BE2C (cell line): ENCODE data around the gene SPDL1.

Source experiments
- DNase-seq: peaks from one replicate; pipeline ENCODE4 v3.0.0-alpha.2; 2020
- H3K27me3 ChIP-seq: fragments of 250-450 bp; sonication (Bioruptor Pico); 2 replicates; pipeline ENCODE4 v1.5.1; 2020; ENCODE audit warnings: mild to moderate bottlenecking
- H3K36me3 ChIP-seq: fragments of 250-450 bp; sonication (Bioruptor Pico); 2 replicates; pipeline ENCODE4 v1.5.1; 2020; ENCODE audit warnings: mild to moderate bottlenecking
- H3K4me1 ChIP-seq: fragments of 250-450 bp; sonication (Bioruptor Pico); 2 replicates; pipeline ENCODE4 v1.5.1; 2020
- H3K4me3 ChIP-seq: 2 replicates; pipeline ENCODE4 v1.5.1; 2011; ENCODE audit warnings: low read depth, low read length
- H3K9me3 ChIP-seq: fragments of 250-450 bp; sonication (Bioruptor Pico); 2 replicates; pipeline ENCODE4 v1.5.1; 2020
- TF ChIP-seq, protein P1 (sequence below): IDR thresholded peaks from 2 replicates; pipeline ENCODE4 v1.5.1; 2012; ENCODE audit warnings: mild to moderate bottlenecking, low read depth, low read length

Gene SPDL1

DNA sequence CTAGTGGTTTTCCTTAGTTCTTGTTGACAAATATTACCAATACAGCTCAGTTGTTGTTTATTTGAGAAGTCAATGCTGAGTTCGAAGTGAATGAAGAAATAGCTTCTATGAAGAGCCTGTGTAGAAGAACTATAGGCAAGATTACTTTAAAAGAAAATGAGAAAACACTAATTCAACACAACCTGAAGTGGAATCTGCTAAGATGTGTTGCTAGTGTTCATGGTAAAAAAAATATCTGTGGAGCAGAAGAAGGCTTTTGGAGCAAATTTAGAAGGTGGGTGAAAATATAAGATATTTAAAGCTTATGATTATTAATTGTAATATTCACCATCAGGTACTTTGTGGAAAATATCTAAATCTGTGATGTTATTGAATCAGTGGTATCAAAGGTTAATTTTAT lies 51.0 kb downstream of the SPDL1 start:
- Histone ChIP-seq H3K4me3 (no peak overlapping the region), H3K4me1 (no peaks in the 10 kb centered on the region), H3K27me3 (no peaks in the 10 kb centered on the region), H3K36me3 (no peaks in the 10 kb centered on the region), H3K9me3 (no peaks in the 10 kb centered on the region)
- no peak for DNase-seq
- TF ChIP-seq, protein P1, sequence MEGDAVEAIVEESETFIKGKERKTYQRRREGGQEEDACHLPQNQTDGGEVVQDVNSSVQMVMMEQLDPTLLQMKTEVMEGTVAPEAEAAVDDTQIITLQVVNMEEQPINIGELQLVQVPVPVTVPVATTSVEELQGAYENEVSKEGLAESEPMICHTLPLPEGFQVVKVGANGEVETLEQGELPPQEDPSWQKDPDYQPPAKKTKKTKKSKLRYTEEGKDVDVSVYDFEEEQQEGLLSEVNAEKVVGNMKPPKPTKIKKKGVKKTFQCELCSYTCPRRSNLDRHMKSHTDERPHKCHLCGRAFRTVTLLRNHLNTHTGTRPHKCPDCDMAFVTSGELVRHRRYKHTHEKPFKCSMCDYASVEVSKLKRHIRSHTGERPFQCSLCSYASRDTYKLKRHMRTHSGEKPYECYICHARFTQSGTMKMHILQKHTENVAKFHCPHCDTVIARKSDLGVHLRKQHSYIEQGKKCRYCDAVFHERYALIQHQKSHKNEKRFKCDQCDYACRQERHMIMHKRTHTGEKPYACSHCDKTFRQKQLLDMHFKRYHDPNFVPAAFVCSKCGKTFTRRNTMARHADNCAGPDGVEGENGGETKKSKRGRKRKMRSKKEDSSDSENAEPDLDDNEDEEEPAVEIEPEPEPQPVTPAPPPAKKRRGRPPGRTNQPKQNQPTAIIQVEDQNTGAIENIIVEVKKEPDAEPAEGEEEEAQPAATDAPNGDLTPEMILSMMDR: no peak

- TF ChIP-seq, protein P1: no peak
- Histone ChIP-seq H3K4me1 (no peaks in the 10 kb centered on the region), H3K9me3 (no peaks in the 10 kb centered on the region), H3K4me3 (no peak overlapping the region), H3K27me3 (no peaks in the 10 kb centered on the region), H3K36me3 (no peaks in the 10 kb centered on the region)
- DNase-seq: no peak
Observed at GRCh38 chr5:169635936-169636335, 52.4 kb downstream of the SPDL1 start.

DNA sequence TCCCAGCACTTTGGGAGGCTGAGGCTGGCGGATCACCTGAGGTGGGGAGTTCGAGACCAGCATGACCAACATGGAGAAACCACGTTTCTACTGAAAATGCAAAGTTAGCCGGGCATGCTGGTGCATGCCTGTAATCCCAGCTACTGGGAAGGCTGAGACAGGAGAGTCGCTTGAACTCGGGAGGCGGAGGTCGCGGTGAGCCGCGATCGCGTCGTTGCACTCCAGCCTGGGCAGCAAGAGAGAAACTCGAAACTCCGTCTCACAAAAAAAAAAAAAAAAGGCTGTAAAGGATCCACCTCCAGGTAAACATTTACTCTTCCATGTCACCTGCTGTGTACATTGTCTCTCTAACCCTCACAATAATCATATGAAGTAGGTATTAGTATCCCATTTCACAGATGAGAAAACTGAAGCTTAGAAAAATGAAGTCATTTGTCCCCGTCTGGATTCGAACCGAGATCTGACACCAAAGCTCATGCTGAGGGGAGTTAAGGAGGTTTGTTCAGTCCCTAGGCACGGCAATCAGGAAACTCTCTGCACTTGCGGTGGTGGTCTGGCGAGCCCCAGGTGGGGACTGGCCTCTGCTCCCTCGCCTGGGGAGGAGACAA lies 53.0 kb downstream of the SPDL1 start:
- H3K4me3 ChIP-seq: no peak overlapping the region
- H3K4me1 ChIP-seq: no peaks in the 10 kb centered on the region
- TF ChIP-seq, protein P1: no peak
- H3K9me3 ChIP-seq: no peaks in the 10 kb centered on the region
- H3K27me3 ChIP-seq: no peaks in the 10 kb centered on the region
- H3K36me3 ChIP-seq: no peaks in the 10 kb centered on the region
- no peak for DNase-seq

- Histone ChIP-seq H3K9me3 (no peaks in the 10 kb centered on the region), H3K36me3 (no peaks in the 10 kb centered on the region), H3K4me1 (no peaks in the 10 kb centered on the region), H3K4me3 (no peak within 1 kb of the TSS), H3K27me3 (no peaks in the 10 kb centered on the region)
- no peak for DNase-seq
- TF ChIP-seq, protein P1: no peak
Observed at GRCh38 chr5:169637085-169637548, 53.5 kb downstream of the SPDL1 start, which contains the start of gene DOCK2. Gene DOCK2 (plus strand): TSS chr5:169637275. CDS start chr5:169637327, 52 bp downstream.

- H3K4me1 ChIP-seq: no peaks in the 10 kb centered on the region
- no peaks in the 10 kb centered on the region for H3K36me3 ChIP-seq
- H3K9me3 ChIP-seq: no peaks in the 10 kb centered on the region
- no peak overlapping the region for H3K4me3 ChIP-seq
- TF ChIP-seq, protein P1: no peak
- no peaks in the 10 kb centered on the region for H3K27me3 ChIP-seq
- no peak for DNase-seq
Observed at GRCh38 chr5:169637549-169638121, 54.1 kb downstream of the SPDL1 start.

DNA sequence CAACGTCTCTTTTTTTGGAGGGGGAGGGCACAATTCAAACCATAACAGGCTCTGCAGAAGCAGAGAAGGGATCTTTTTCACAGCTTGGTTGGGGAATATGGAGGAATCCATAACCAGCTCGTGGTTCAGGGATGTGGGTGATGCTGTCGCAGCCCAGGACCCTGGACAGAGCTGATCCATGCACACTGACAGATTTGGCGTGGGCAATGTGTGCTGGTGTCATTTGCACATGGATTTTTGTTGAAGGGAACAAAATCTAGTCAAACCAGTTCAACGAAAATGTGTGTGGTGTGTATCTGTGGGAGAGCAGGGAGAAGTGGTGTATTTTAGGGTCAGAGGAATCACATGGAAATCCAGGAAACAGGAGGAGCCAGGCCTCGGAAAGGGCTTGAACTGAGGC lies 57.7 kb downstream of the SPDL1 start:
- TF ChIP-seq, protein P1: no peak
- Histone ChIP-seq H3K27me3 (no peaks in the 10 kb centered on the region), H3K4me1 (no peaks in the 10 kb centered on the region), H3K36me3 (no peaks in the 10 kb centered on the region), H3K9me3 (no peaks in the 10 kb centered on the region), H3K4me3 (no peak overlapping the region)
- DNase-seq: no peak
